Measurements from ENCODE around the gene SH3BP5.

SH3BP5 gene

DNA sequence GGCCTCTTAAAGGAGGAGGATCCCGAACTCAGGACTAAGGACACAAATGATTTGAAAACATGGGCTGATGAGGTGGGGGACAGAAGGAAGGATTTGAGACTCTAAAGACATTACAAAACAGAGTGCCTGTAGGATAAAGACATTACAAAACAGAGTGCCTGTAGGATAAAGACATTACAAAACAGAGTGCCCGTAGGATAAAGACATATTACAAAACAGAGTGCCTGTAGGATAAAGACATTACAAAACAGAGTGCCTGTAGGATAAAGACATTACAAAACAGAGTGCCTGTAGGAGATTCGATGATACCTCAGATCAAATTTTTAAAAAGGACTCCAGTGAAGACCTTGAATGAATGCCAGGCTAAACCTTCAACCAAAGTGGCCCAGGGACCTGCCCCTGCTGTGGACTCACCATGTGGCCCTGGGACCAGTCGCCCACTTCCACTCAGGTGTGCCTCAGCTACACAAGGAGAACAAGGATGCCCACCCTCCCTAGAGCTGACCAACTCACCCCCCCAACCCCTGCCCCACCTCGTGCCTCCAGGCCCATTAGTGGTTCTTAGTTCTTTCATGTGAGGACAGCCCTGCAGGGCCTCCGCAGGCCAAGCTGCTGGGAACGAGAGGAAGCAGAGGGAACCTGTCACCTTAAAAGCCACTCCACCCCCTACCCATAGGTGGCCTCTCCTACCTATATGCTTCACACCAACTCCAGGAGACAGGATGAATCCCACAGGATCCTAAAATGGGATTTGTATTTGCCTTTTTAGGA is 59.8 kb downstream of the SH3BP5 start:
- DNase-seq: peak; percentile 31

DNA sequence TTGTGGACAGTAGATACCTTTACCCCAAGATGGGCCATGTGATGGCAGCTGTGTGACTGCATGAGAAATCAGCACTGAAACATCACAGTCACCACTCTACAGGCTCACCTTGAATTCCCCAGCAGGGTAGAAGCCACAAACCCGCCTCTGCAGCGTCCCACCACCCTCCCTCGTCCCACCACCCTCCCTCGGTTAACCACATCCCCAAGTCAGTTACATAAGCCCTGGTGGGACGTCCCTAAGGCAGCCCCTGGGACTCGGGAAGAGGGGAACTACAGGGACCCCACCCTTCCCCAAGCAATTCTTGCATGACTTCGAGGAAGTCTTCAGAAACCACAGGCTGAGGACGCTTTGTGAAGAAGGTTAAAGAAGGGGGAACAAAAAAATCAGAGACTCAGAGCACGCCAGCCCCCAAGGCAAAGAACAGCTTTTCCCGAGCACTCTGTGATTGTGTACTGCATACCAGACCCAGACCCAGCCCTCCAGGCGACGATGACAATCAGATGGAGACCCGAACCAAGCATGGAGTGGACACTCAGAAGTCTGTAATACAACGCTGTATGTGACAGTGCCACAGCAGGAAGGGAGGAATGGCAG is 60.5 kb downstream of the SH3BP5 start:
- DNase-seq: peak; percentile 96

DNA sequence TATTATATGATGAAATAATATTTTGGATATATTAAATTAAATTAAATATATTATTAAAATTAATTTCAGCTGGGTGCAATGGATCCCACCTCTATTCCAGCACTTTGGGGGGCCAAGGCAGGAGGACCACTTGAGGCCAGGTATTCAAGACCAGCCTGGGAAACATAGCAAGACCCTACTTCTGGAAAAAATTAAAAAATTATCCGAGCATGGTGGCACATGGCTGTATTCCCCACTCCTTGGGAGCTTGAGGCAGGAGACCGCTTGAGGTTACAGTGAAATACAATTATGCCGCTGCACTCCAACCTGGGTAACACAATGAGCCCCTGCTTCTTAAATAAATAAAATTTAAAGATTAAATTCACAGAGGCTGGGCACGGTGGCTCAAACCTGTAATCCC is 61.4 kb downstream of the SH3BP5 start:
- DNase-seq: no peak

DNA sequence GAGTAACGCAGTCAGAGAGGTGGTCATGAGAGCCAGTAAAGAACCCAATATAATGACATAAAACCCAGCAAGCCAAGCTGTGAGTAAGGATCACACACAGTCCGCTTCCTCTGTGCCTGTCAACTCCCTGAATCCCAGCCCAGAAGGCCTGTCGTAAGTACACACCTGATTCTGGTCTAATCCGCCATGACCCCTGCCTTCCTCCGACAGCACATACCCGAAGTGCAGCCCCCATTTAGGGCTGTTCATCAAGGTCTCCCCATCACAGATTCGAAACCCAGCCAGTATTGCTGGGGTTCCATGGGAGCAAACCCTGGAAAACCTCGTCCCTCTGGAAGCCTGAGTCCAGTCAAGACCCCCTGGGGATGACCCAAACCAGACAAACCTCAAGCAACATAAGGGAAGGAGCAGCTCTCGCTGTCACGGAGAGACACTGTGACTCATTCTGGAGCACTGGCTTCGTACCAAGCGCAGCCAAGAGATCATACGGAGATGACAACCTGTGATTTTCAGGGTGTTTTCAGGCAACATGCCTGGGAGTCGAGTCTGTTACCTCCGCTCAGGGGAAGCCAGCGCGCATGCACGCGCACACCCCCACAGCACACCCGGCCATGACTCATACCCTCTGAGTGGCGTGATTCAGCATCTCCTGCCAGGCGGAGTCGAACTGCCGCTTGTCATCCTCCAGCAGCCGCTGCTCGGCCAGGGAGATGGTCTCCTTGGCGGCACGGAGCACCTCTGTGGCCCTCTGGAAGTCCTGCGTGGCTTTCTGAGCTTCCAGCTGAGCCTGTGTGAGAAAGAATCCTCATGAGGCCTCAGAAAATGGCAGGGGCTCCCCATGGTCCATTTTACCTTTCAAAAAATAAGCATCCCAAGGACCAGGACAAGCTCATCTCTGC is 63.0 kb downstream of the SH3BP5 start:
- DNase-seq: peak; percentile 97

DNA sequence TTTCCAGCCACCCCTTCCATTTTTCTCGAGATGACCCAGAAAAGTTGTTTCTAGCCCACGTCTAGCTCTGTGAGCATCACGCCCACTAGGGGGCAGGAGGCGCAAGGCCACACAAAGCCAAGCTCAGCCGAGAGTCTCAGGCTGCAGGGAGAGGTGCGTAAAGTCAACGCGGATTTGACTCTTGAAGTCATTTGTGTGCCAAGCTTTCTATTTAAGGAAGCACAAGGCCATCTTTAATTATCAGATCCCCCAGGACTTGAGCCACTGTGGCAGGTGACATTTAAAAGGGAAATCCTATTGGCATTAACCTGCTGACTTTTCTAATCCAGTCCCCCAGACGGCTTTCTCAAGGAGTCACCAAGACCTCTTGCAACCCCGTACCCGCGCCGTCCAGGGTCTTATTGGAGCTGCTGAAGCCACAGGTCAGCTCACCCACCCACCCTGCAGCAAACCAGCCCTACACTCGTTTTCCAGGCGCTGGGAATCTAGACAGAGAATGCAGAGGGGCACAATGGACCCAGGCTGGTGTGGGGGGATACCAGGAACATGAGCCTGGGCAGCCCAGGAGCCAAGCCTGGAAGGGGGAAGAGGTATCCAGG is 64.3 kb downstream of the SH3BP5 start:
- DNase-seq: peak; percentile 92

GRCh38 chr3:15267502-15267901 is 64.9 kb downstream of the SH3BP5 start:
- no peak for DNase-seq

GRCh38 chr3:15266510-15267376 is 65.6 kb downstream of the SH3BP5 start:
- DNase-seq: no peak

DNA sequence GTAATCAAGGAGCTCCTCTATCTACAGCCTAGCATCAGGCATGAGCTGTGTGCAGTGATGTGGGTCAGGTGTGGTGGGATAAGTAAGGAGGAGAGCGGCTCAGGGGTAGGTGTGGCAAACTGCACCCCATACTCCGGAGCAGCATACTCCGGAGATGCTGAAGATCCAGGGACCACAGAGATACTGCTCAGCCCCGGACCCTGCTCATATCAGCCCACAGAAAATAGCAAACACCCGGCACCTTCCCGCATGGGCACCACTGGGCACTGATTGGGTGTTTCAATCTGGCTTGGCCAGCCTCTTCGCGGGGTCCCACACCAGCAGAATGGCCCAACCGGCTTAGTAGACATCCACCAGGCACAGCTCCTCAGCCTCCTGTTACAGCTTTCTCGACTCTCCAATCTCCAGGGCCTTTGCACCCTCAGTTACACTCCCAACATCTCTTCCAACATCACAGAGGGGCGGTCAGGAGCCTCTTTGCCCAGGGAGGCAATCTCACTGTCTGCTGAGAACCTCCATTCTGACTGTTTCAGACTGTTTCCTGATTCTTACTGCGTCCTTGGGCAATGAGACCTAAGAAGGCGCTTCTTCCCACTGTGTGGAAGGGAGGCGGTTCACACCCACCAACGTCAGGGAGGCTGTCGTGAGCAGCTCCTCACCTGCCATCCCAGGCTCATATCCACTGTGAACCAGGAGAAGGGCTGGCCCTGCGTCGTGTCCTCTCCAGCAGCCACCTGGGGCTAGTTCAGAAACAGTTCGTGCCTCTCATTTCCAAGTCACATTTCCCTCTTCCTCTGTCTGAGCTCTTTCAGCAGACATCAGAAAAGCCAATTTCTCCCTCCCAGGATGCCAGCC is 66.5 kb downstream of the SH3BP5 start:
- no peak for DNase-seq

- no peak for DNase-seq
These were observed 67.9 kb downstream of the SH3BP5 start for GRCh38 chr3:15264486-15264885.

DNA sequence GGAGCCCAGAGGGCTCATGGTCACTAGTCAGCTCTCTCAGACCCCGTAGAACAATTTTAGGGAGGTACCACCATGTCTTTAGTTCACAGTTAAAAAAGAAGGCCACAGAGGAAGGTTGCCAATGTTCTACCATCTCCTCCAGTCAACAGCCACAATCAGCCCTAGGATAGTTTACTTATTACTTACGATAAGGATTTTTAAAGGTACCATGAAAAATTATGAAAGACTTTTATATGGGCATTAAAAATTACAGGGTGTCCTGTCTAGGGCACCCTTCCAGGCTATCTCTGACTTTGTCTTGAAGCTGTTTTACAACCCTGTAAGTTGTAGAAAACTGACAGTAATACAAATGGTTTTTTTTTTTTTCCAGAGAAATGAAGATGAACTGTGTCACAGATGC is 68.5 kb downstream of the SH3BP5 start:
- no peak for DNase-seq

DNA sequence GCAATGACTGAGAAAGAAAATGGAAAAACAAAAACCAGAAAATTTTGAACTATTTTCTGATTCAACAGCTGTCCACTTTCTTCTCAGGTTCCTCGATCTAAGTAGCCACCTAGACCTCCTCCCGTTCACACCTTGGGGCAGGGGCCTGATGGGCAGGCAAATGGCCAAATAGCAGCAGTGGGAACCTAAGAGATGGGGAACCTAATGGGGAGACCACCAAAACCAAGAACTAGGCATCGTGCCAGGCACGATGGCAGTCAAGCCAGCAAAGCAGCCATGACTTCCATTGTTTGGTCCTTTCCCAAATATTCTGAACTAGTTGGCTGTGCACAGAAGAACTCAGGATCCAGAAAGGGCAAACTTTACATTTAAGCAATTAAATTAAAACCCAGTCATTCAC is 69.3 kb downstream of the SH3BP5 start:
- DNase-seq: no peak

DNA sequence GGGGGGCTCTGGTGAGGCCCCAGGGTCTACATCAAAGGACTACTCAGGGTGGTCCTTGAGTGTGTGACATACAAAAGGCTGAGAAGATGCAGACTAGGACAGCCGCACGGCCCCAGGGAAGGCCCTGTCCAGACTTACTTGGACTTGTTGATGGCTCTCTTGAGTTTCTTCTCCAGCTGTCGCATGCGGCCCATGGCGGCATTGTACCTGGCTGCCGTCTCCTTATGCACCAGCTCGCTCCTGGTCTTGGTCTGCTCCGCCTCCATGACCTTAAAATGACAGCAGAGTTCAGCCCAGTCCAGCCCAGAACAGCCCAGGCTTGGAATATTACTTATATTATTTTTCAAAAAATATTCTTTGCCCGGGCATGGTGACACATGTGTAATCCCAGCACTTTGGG is 70.4 kb downstream of the SH3BP5 start:
- no peak for DNase-seq

- DNase-seq: no peak
These were observed 71.1 kb downstream of the SH3BP5 start for GRCh38 chr3:15261274-15261673.

- no peak for DNase-seq
These were observed 71.9 kb downstream of the SH3BP5 start for GRCh38 chr3:15260531-15260930.

DNA sequence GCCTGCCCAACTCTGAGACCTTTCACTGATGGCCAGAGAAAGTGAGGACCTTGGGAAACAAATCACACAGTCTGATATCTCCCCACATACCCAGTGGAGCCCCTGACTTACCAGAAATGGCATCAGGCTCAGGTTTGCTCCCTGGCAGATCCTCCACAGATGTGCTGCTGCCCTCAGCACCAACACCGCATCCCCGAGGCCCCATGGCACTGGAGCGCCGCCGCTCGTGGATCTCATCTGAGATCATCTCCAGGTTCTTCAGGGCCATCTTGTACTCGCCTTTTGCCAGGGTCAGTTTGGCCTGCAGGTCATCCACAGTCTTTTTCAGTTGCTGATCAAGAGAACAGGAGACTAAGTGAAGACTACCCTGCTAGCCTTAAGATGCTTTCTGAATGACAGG is 73.7 kb downstream of the SH3BP5 start:
- no peak for DNase-seq

DNA sequence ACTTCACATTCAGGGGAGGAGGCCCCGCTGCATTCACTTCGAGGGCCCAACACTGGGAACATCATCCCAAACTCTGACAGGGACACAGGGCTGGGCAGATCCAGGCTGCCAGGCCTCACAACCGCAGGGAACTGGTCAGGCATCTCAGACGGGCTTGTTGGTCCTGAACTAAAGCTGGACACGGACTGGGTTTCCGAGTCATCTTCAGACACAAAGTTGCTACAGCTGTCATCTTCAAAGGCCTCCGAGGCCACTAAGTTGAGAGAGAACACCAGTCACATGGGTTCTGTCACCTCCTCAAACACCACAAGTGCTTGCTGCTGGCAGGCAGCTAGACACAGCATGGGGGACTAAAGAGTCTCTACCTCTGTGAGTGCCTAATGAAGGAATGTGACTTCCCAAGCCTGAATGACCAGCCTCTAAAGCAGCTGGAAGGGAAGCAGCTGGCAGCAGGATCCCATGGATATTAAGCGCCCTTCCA is 75.5 kb downstream of the SH3BP5 start:
- no peak for DNase-seq

DNA sequence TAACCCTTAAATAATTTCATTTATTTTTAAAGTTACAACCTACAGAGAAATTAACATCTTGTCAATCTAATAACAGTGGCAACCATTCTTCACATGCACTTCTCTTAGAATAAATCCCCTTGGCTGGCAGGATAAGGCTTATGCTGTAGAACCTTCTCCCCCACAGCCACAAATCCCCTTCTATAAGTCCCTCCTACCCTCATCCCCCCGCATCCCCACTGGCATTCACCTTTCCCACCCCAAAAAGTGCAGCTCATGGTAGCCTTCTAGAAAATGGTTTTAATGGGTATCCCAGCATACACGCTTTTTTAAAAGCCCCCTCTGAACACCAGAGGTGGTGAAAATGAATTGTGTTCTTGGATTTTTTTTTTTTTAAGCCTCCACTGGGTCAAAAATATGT is 77.2 kb downstream of the SH3BP5 start:
- no peak for DNase-seq

- no peak for DNase-seq
These were observed 79.2 kb downstream of the SH3BP5 start for GRCh38 chr3:15253023-15253697.

DNA sequence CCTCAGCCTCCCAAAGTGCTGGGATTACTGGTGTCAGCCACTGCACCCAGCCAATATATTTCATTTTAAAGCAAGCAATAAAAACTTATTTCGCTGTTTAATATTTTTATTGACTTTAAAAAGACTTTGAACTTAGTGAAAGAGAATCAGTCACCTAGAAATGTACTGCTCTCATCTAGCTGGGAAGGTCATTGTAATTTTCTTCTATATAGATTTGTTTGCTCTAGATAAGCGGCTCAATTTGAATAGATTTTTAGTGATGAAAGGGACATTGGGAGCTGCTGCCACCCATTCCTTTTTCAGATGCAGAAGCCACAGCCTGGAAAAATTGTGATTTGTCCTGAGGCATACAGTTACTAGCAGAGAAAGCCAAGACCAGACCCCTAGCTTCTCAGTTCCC is 86.2 kb downstream of the SH3BP5 start:
- DNase-seq: no peak

DNA sequence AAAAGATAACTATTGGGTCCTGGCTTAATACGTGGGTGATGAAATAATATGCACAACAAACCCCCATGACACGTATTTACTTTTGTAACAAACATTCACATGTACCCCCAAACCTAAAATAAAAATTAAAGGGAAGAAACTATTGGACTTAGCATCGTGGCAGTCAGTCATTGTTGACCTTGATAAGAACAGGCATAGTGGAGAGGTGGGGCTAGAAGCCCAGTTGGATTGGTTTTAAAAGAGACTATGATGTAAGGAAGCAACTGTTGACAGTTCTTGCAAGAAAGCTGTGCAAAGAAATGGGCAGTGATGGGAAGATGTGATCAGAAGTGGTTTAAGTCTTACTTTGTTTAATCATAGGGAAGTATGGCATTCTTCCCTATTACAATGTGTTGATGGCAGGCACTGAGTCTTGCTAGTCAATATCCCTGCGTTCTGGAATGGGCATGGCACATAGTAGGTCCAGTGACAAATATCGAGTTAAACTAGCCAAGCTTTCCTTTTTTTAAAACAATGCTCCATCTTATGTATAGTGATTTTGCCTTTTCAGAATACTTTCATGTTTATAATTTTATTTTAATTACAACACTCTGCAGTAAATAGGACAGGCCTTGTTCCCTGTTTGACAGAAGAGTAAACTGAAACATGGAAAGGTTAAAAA is 88.4 kb downstream of the SH3BP5 start:
- DNase-seq: no peak
